ENCODE measurements around the gene PHF2. TPM values are rescaled to one million over a fixed set of nuclear protein-coding genes. Genes with fewer than 3 reads are reported as not detected.

PHF2 gene
- polyA plus RNA-seq, 3 donors: 0.40 to 16.0 (median 0.97) TPM

DNA sequence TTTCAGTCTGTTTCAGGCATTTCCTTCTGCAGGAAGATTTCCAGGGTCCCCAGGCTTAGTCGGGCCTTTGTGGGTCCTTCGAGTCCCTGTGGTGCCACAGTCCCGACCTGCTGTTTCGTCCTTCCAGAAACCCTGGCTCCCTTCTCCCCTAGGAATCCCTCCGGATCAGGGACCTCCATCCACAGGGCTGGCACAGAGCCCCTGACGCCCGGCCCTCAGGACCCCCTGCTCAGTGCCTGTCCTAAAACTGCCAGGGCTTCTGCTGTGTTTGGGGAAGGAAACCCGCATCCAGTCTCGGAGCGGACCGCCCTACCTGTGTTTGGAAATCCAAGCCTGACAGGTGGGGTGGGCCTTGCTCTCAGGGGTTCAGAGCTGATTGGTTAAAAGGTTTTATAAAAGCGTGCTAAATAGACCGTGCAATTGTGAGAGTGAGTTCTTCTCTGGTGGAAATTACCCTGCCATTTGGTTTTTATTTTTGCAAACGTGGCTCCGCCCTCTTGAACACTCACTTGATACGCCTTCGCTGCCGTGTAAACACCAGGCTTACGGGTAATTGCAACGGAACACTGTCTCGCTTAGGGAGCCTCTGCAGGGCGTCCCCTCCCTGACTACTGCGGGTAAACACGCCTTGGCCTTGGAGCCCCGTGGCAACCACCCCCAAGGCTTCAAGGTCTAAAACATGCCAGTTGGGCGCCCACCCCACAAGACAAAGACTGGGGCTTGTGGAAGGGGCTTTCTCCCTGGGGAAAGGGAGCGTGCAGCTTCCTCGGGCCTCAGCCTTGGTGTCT, 121.2 kb downstream of the PHF2 start:
- Histone ChIP-seq H3K9me3 (replicated peaks in 1 of 2; ENCODE audit: control insufficient read depth in 1 of 2, insufficient read depth in 1 of 2, low read length in 2 of 2) (peaks cover 6 to 57% of the 10 kb centered on the region in 2 donors), H3K79me2 (ENCODE audit: insufficient read depth, low read length) (no peaks in the 10 kb centered on the region), H3K4me1 (ENCODE audit: control insufficient read depth in 1 of 2, insufficient read depth in 2 of 2, low read length in 2 of 2) (no peaks in the 10 kb centered on the region), H3K27me3 (ENCODE audit: control insufficient read depth in 2 of 2, insufficient read depth in 2 of 2, low read length in 2 of 2) (no peaks in the 10 kb centered on the region), H3K4me3 (replicated peaks in 1 of 3; ENCODE audit: low read depth in 2 of 3, low read length in 3 of 3) (no peak overlapping the region), H2AFZ (ENCODE audit: insufficient read depth, low read depth, low read length, poor library complexity, severe bottlenecking) (no peak overlapping the region), H3K36me3 (replicated peaks in 1 of 2; ENCODE audit: control insufficient read depth in 1 of 2, insufficient read depth in 2 of 2, low read length in 2 of 2) (no peaks in the 10 kb centered on the region), H3K4me2 (replicated peaks; ENCODE audit: extremely low read depth, low read length, poor library complexity, severe bottlenecking) (no peak overlapping the region), H3K27ac (ENCODE audit: low read depth in 1 of 2, low read length in 2 of 2) (no peak overlapping the region), H3K9ac (ENCODE audit: insufficient read depth, low read length, poor library complexity, severe bottlenecking) (no peak overlapping the region), H4K20me1 (ENCODE audit: insufficient read depth, low read length) (no peaks in the 10 kb centered on the region)
- DNase-seq: no peak
- no peak overlapping the region for H3K4me3 Mint-ChIP-seq
- H3K27me3 Mint-ChIP-seq (ENCODE audit: low read depth in 3 of 3): peaks cover 3 to 9% (median 6%) of the 10 kb centered on the region in 3 donors
- WGBS (ENCODE audit: insufficient coverage): 94% methylated on average over 22 of the region's 28 CpGs
- H3K36me3 Mint-ChIP-seq: no peaks in the 10 kb centered on the region
- no peak for TF ChIP-seq CTCF (IDR thresholded peaks at IDR 0.05)
- peaks cover 14 to 43% (median 31%) of the 10 kb centered on the region in 7 donors for H3K9me3 Mint-ChIP-seq
- no peak overlapping the region for H3K27ac Mint-ChIP-seq
- intact Hi-C loops (cut with micrococcal nuclease): no loop called here
- no peaks in the 10 kb centered on the region for H3K4me1 Mint-ChIP-seq

DNA sequence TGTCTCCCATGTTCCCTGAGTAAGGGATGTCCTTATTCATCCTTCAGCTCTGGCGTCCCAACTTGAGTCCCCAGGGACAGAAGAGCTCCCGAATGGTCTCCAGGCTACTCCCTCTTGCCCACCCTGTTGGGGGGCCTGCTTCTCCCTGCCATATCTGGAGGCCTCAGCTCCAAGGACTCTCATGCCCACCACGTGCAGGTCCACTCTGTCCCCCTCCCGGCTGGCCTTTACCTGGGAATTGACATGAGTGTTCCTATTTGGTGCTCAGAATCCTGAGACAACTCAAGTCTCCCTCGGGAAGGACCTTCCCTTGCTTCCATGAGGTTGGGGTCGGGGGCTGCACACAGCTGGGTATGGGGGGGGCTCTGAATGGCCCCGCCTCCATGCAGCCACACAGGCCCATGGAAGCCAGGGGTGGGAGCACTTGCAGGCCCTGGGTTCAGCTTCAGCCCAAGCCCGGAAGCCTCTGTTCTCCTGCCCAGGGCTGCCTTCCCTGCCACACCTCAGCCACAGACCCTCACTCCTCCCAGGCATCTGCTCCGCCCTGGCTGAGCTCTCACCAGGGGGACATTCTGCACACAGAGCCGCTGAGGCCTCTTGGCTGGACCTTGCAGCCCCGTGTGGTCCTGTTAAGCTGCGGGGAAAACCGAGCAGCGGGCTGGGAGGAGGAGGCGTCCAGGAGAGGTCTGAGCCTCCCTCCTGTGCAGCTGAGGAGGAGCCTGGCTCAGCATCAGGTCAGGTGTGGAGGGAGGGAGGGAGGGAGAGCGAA, 121.9 kb downstream of the PHF2 start:
- H3K27me3 ChIP-seq (ENCODE audit: control insufficient read depth in 2 of 2, insufficient read depth in 2 of 2, low read length in 2 of 2): no peaks in the 10 kb centered on the region
- whole genome bisulfite sequencing (ENCODE audit: insufficient coverage): 90% methylated on average over 15 of the region's 16 CpGs
- no peak overlapping the region for H3K4me3 ChIP-seq (replicated peaks in 1 of 3; ENCODE audit: low read depth in 2 of 3, low read length in 3 of 3)
- H3K27ac ChIP-seq (ENCODE audit: low read depth in 1 of 2, low read length in 2 of 2): no peak overlapping the region
- H3K27ac Mint-ChIP-seq: no peak overlapping the region
- H3K4me1 ChIP-seq (ENCODE audit: control insufficient read depth in 1 of 2, insufficient read depth in 2 of 2, low read length in 2 of 2): no peaks in the 10 kb centered on the region
- H3K36me3 ChIP-seq (replicated peaks in 1 of 2; ENCODE audit: control insufficient read depth in 1 of 2, insufficient read depth in 2 of 2, low read length in 2 of 2): no peaks in the 10 kb centered on the region
- no peak overlapping the region for H3K9ac ChIP-seq (ENCODE audit: insufficient read depth, low read length, poor library complexity, severe bottlenecking)
- no peak for TF ChIP-seq CTCF (IDR thresholded peaks at IDR 0.05)
- H3K4me3 Mint-ChIP-seq: no peak overlapping the region
- peaks cover 1 to 9% (median 2%) of the 10 kb centered on the region in 3 donors for H3K27me3 Mint-ChIP-seq (ENCODE audit: low read depth in 3 of 3)
- no peak overlapping the region for H3K4me2 ChIP-seq (replicated peaks; ENCODE audit: extremely low read depth, low read length, poor library complexity, severe bottlenecking)
- peaks cover 6 to 57% of the 10 kb centered on the region in 2 donors for H3K9me3 ChIP-seq (replicated peaks in 1 of 2; ENCODE audit: control insufficient read depth in 1 of 2, insufficient read depth in 1 of 2, low read length in 2 of 2)
- no peak overlapping the region for H2AFZ ChIP-seq (ENCODE audit: insufficient read depth, low read depth, low read length, poor library complexity, severe bottlenecking)
- intact Hi-C loops (cut with micrococcal nuclease): no loop called here
- no peak for DNase-seq
- H3K36me3 Mint-ChIP-seq: no peaks in the 10 kb centered on the region
- H3K4me1 Mint-ChIP-seq: no peaks in the 10 kb centered on the region
- H3K9me3 Mint-ChIP-seq: peaks cover 18 to 44% (median 31%) of the 10 kb centered on the region in 7 donors
- no peaks in the 10 kb centered on the region for H4K20me1 ChIP-seq (ENCODE audit: insufficient read depth, low read length)
- no peaks in the 10 kb centered on the region for H3K79me2 ChIP-seq (ENCODE audit: insufficient read depth, low read length)

Measured in CD14-positive monocyte (primary cell).